K562 (cell line): Measurements from ENCODE around the gene GSDME. TPM values are rescaled to one million over a fixed set of nuclear protein-coding genes. Genes with fewer than 3 reads are reported as not detected.

Source experiments
- BRF2 ChIP-seq: IDR thresholded peaks from 3 replicates; pipeline ENCODE4 v1.6.1; 2011; ENCODE audit warnings: borderline replicate concordance, mild to moderate bottlenecking; ENCODE audit not compliant: insufficient read length, insufficient read depth
- CHD1 ChIP-seq: fragments of 200-600 bp; sonication (generic); IDR thresholded peaks from one replicate; pipeline ENCODE4 v1.6.1; 2012; ENCODE audit warnings: mild to moderate bottlenecking, moderate library complexity, low read length, inconsistent platforms
- GTF2B ChIP-seq: IDR thresholded peaks from 2 replicates; pipeline ENCODE4 v1.6.1; 2011; ENCODE audit not compliant: insufficient read length; ENCODE audit errors: extremely low read depth
- JUND ChIP-seq, 2 experiments: IDR thresholded peaks; 2 replicates in 1 of 2; 3 replicates in 1 of 2; pipeline ENCODE4 v1.6.1; 2011; ENCODE audit warnings: borderline replicate concordance in 2 of 2, low read depth in 2 of 2, low read length in 2 of 2, improper control_type of control experiment in 1 of 2, missing biosample characterization in 1 of 2, missing genetic modification characterization in 1 of 2, missing genetic modification reagents in 1 of 2
- MAX ChIP-seq: sonication (generic); formaldehyde crosslinking; IDR thresholded peaks from 2 replicates; pipeline ENCODE4 v1.9.0; 2022; ENCODE audit warnings: mild to moderate bottlenecking, missing genetic modification reagents
- MAZ ChIP-seq, 2 experiments: fragments of 450-650 bp in 1 of 2; sonication (generic) in 1 of 2; formaldehyde crosslinking; IDR thresholded peaks in 1 of 2; conservative IDR thresholded peaks in 1 of 2; 2 replicates each; pipeline versions ENCODE4 v1.4.0 to v1.5.0; 2020; ENCODE audit warnings: mild to moderate bottlenecking in 1 of 2, missing genetic modification reagents in 1 of 2
- MGA ChIP-seq: fragments of 450-650 bp; IDR thresholded peaks from 2 replicates; pipeline ENCODE4 v1.6.1; 2016; ENCODE audit warnings: mild to moderate bottlenecking, moderate library complexity
- NFATC3 ChIP-seq: fragments of 450-650 bp; IDR thresholded peaks from 2 replicates; pipeline ENCODE4 v1.6.1; 2017; ENCODE audit warnings: mild to moderate bottlenecking
- STAT5A ChIP-seq: IDR thresholded peaks from 2 replicates; pipeline ENCODE4 v1.6.1; 2012; ENCODE audit warnings: low read length, inconsistent platforms, borderline replicate concordance
- ZNF384 ChIP-seq: IDR thresholded peaks from 2 replicates; pipeline ENCODE4 v1.6.1; 2012; ENCODE audit warnings: low read depth, low read length, improper control_type of control experiment
- ZNF511 ChIP-seq: sonication (generic); formaldehyde crosslinking; IDR thresholded peaks from 2 replicates; pipeline ENCODE4 v1.8.0; 2022; ENCODE audit warnings: mild to moderate bottlenecking, missing genetic modification reagents
- polyA plus RNA-seq, 8 experiments: library from polyadenylated mRNA; depleted of rRNA in 4 of 8; stranded (reverse) in 5 of 8; unstranded in 3 of 8; fragments of >200 nt; fragmentation: Nextera tagmentation in 2 of 8; fragmentation: Illumina TruSeq in 1 of 8; extraction: Ambion mirVana in 2 of 8; extraction: Trizol in 1 of 8; gene quantifications; 2 replicates each; pipeline versions ENCODE4 v1.2.1 to v1.2.3, GENCODE V29; 2011 to 2014; ENCODE audit warnings: inconsistent platforms in 1 of 8, missing spikeins in 1 of 8
- total RNA-seq, 7 experiments: library from RNA; depleted of rRNA in 6 of 7; stranded (reverse); fragments of >200 nt in 6 of 7; fragmentation: Illumina TruSeq in 2 of 7; extraction: Trizol in 2 of 7; gene quantifications; 2 replicates each; pipeline versions ENCODE4 v1.2.1 to v1.2.3, GENCODE V29; 2011 to 2021; ENCODE audit warnings: low replicate concordance in 1 of 7

Gene GSDME
- total and polyA plus RNA-seq, 9 of the 15 experiments (the other 6 are each of a cell fraction or from before 2014, with no cell fraction given), result 0.37 to 1.9 (median 0.62) TPM

GRCh38 chr7:24715661-24716479 lies 41.4 kb downstream of the GSDME start (continued):
- TF ChIP-seq MGA (peak; percentile 75), MAZ (CRISPR knock-in tag; conservative IDR thresholded peaks at IDR 0.05 in 1 of 2, IDR thresholded peaks at IDR 0.05 in 1 of 2) (peak in 1 of 2 experiments; percentile 36; a peak in 1 of 4 replicates), BRF2 (no peak), JUND (IDR thresholded peaks at IDR 0.05; ENCODE audit: borderline replicate concordance, low read depth, low read length) (peak; percentile 50; the same call in 1 of the 2 replicates), JUND (tag; IDR thresholded peaks at IDR 0.05; ENCODE audit: borderline replicate concordance, low read depth, low read length) (peak; percentile 30; the same call in 1 of the 3 replicates), NFATC3 (no peak), MAX (CRISPR knock-in tag) (peak; percentile 65), CHD1 (no peak), ZNF384 (no peak), GTF2B (no peak), STAT5A (no peak), ZNF511 (CRISPR knock-in tag) (no peak)
